Ovary (tissue), 9 donors: ENCODE results near the gene CHMP4B. TPM values are rescaled to one million over a fixed set of nuclear protein-coding genes. Genes with fewer than 3 reads are reported as not detected.

ENCODE experiments used
- DNase-seq, 5 donors: peaks; one replicate each; pipeline ENCODE4 v3.0.0-alpha.2; 2019 to 2020
- H3K27ac ChIP-seq, 2 donors: fragments of 200-600 bp; one replicate each; pipeline versions ENCODE4 v1.5.1 to v1.8.0; 2019 to 2022
- H3K27me3 ChIP-seq: fragments of 200-600 bp; one replicate; pipeline ENCODE4 v1.8.0; 2022
- H3K36me3 ChIP-seq: fragments of 200-600 bp; sonication (generic); one replicate; pipeline ENCODE4 v1.5.1; 2019
- H3K4me1 ChIP-seq: one replicate; pipeline ENCODE4 v1.8.1; 2013; ENCODE audit warnings: mild to moderate bottlenecking, moderate library complexity; ENCODE audit not compliant: insufficient read depth
- H3K4me3 ChIP-seq: fragments of 200-600 bp; sonication (generic); one replicate; pipeline ENCODE4 v1.5.1; 2017
- H3K9me3 ChIP-seq, 2 donors: fragments of 200-600 bp in 1 of 2; sonication (generic) in 1 of 2; one replicate each; pipeline versions ENCODE4 v1.5.1 to v1.8.1; 2013 to 2019; ENCODE audit warnings: mild to moderate bottlenecking in 1 of 2, moderate library complexity in 1 of 2
- EP300 ChIP-seq: sonication (generic); formaldehyde crosslinking; IDR thresholded peaks from one replicate; pipeline ENCODE4 v1.6.1; 2017; ENCODE audit warnings: antibody characterized with exemption
- POLR2A ChIP-seq: fragments of 450-650 bp; IDR thresholded peaks from one replicate; pipeline ENCODE4 v1.6.1; 2017; ENCODE audit warnings: antibody characterized with exemption, mild to moderate bottlenecking, moderate library complexity
- WGBS, 3 donors: extraction: QIAGEN DNeasy Blood & Tissue Kit in 1 of 3; methylation state at CpG; one replicate each; pipeline versions ENCODE4 v1.1.5 to v1.1.7; 2013 to 2017; 5-methylcytosine and 5-hydroxymethylcytosine counted together
- intact Hi-C, 4 donors: fragments of 100-400 bp; cut with DNase I; formaldehyde crosslinking; loops; one replicate each; pipeline versions ENCODE4 v1.11.0 to v1.15.1; 2022 to 2023
- polyA plus RNA-seq, 2 donors: library from polyadenylated mRNA; stranded (reverse); fragments of 200-250 nt in 1 of 2; fragments of 350-450 nt in 1 of 2; fragmentation: Illumina TruSeq in 1 of 2; extraction: RNeasy Lipid Tissue Mini Kit (QIAGEN cat#74804) in 1 of 2; gene quantifications; one replicate each; pipeline ENCODE4 v1.2.3, GENCODE V29; 2013 to 2014
- total RNA-seq, 7 donors: library from RNA; depleted of rRNA in 2 of 7; stranded (reverse); fragments of >200 nt in 2 of 7; fragmentation: NEBNext Ultra II Directional in 3 of 7; extraction: Animal tissue kit (Norgen Biotek cat#: 25700) in 3 of 7; gene quantifications; one replicate each; pipeline versions ENCODE4 v1.1.0 to v1.2.4, GENCODE V29; 2016 to 2023
- TF ChIP-seq, protein P1 (sequence below), 3 donors: fragments of 450-650 bp in 2 of 3; fragments of 200-600 bp in 1 of 3; IDR thresholded peaks; one replicate each; pipeline versions ENCODE4 v1.5.1 to v1.8.0; 2016 to 2022; ENCODE audit warnings: antibody characterized with exemption in 3 of 3, mild to moderate bottlenecking in 1 of 3
- donor health status: DM: no; HTN: no; CAD: no; lungs with moderate emphysema.
- donor health status: DM: no; HTN: no; CAD: no.
- donor health status: Bipolar disorder and iron deficiency.
- donor health status: DM: yes; HTN: yes; CAD: no.
- donor health status: DM: no; HTN: no; CAD: no.
- donor health status: DM: yes; HTN: yes; CAD: no.

The CHMP4B gene
- total and polyA plus RNA-seq, 9 donors, result 48.5 to 153 (median 96.7) TPM

DNA sequence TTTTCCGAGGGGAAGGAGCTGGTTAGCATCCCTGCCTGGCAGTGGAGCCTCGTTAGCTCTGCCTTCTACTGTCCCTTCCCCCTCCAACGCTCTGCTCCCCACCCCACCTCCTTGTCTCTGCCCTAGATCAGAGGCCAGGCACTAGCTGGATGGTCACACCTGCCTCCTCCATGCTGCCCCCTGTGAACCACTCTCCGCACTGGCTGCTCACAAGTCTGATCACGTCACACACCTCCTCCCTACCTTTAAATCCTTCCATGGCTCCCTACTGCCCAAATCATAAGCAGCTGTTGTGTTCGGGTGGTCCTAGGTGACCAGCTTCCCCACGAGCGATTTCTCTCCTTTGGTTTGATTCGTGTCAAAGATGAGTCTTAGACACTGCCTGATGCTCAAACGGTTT is 71.3 kb downstream of the CHMP4B start:
- WGBS, 3 donors, result 73 to 79% (median 79%) methylated on average over 10 of the region's 10 CpGs
- Histone ChIP-seq H3K27me3 (no peaks in the 10 kb centered on the region), H3K27ac (no peak overlapping the region), H3K36me3 (no peaks in the 10 kb centered on the region), H3K4me1 (no peaks in the 10 kb centered on the region), H3K4me3 (no peak overlapping the region), H3K9me3 (peaks cover 0 to 3% of the 10 kb centered on the region in 2 donors)
- intact Hi-C loops, result no loop called here
- TF ChIP-seq POLR2A, result no peak
- TF ChIP-seq, protein P1, sequence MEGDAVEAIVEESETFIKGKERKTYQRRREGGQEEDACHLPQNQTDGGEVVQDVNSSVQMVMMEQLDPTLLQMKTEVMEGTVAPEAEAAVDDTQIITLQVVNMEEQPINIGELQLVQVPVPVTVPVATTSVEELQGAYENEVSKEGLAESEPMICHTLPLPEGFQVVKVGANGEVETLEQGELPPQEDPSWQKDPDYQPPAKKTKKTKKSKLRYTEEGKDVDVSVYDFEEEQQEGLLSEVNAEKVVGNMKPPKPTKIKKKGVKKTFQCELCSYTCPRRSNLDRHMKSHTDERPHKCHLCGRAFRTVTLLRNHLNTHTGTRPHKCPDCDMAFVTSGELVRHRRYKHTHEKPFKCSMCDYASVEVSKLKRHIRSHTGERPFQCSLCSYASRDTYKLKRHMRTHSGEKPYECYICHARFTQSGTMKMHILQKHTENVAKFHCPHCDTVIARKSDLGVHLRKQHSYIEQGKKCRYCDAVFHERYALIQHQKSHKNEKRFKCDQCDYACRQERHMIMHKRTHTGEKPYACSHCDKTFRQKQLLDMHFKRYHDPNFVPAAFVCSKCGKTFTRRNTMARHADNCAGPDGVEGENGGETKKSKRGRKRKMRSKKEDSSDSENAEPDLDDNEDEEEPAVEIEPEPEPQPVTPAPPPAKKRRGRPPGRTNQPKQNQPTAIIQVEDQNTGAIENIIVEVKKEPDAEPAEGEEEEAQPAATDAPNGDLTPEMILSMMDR (IDR thresholded peaks at IDR 0.05), result no peak
- DNase-seq, result no peak

DNA sequence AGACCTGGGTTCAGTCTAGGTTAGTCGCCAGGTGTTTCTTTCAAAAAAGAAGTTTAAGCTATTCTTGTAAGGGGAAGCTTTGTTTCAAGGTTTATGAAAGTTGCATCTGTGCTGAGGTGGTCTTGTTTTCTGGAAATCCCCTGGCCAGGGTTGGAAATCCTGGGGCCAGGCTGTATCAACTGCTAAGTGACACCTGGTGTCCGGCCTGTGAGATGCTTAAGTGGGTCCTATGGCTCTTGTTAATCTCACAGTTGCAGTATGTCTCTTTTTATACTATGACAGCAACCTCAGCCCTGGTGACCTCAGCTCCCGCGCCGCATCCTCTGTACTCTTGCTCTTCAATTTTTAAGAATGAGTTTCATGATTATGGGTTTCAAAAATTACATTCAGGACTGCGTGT is 72.0 kb downstream of the CHMP4B start:
- TF ChIP-seq EP300 (no peak), POLR2A (no peak)
- TF ChIP-seq, protein P1 (IDR thresholded peaks at IDR 0.05), result no peak
- no peak for DNase-seq
- WGBS, 3 donors, result 74 to 85% (median 81%) methylated on average over 6 of the region's 6 CpGs

GRCh38 chr20:33884633-33885032 is 73.5 kb downstream of the CHMP4B start:
- WGBS, 3 donors, result 90 to 96% (median 92%) methylated on average over 2 of the region's 2 CpGs
- H3K27me3 ChIP-seq, result no peaks in the 10 kb centered on the region

More for the DNA sequence above, 72.0 kb downstream of the CHMP4B start:
- H3K4me1 ChIP-seq, result no peaks in the 10 kb centered on the region
- intact Hi-C loops, result no loop called here
- H3K4me3 ChIP-seq, result no peak overlapping the region
- H3K9me3 ChIP-seq, result peaks cover 0 to 3% of the 10 kb centered on the region in 2 donors
- H3K27me3 ChIP-seq, result no peaks in the 10 kb centered on the region
- H3K27ac ChIP-seq, result no peak overlapping the region
- no peaks in the 10 kb centered on the region for H3K36me3 ChIP-seq

GRCh38 chr20:33889312-33889711 is 78.2 kb downstream of the CHMP4B start:
- H3K27ac ChIP-seq, result no peak overlapping the region
- no peak for DNase-seq
- no peak overlapping the region for H3K4me3 ChIP-seq
- no peaks in the 10 kb centered on the region for H3K27me3 ChIP-seq
- no peaks in the 10 kb centered on the region for H3K36me3 ChIP-seq
- intact Hi-C loops, result no loop called here
- H3K4me1 ChIP-seq, result no peaks in the 10 kb centered on the region
- TF ChIP-seq, protein P1 (IDR thresholded peaks at IDR 0.05), result no peak
- no peak for TF ChIP-seq POLR2A
- no peaks in the 10 kb centered on the region for H3K9me3 ChIP-seq

More at GRCh38 chr20:33884633-33885032, 73.5 kb downstream of the CHMP4B start:
- no peak overlapping the region for H3K4me3 ChIP-seq
- no peaks in the 10 kb centered on the region for H3K36me3 ChIP-seq
- no peaks in the 10 kb centered on the region for H3K4me1 ChIP-seq
- H3K9me3 ChIP-seq, result no peaks in the 10 kb centered on the region
- TF ChIP-seq EP300, result no peak
- TF ChIP-seq POLR2A, result no peak
- intact Hi-C loops, result no loop called here
- DNase-seq, result no peak
- no peak overlapping the region for H3K27ac ChIP-seq

- no peaks in the 10 kb centered on the region for H3K27me3 ChIP-seq
- no peak for DNase-seq
- no peak overlapping the region for H3K4me3 ChIP-seq
- TF ChIP-seq POLR2A, result no peak
- TF ChIP-seq, protein P1 (IDR thresholded peaks at IDR 0.05), result no peak
- TF ChIP-seq EP300, result no peak
- no peaks in the 10 kb centered on the region for H3K4me1 ChIP-seq
- H3K27ac ChIP-seq, result no peak overlapping the region
- WGBS, 3 donors, result 69 to 84% (median 81%) methylated on average over 1 of the region's 1 CpG
- intact Hi-C loops, result no loop called here
- H3K36me3 ChIP-seq, result no peaks in the 10 kb centered on the region
- H3K9me3 ChIP-seq, result no peaks in the 10 kb centered on the region
Measured at GRCh38 chr20:33890557-33890956, 79.4 kb downstream of the CHMP4B start.
